GM21447 (cell line): ENCODE results near the gene ABLIM3.

Experiments
- ATAC-seq: cut with Tn5 transposase; IDR thresholded peaks from one replicate; pipeline ENCODE4 v1.9.1; 2021; ENCODE audit not compliant: unreplicated experiment

Gene ABLIM3

DNA sequence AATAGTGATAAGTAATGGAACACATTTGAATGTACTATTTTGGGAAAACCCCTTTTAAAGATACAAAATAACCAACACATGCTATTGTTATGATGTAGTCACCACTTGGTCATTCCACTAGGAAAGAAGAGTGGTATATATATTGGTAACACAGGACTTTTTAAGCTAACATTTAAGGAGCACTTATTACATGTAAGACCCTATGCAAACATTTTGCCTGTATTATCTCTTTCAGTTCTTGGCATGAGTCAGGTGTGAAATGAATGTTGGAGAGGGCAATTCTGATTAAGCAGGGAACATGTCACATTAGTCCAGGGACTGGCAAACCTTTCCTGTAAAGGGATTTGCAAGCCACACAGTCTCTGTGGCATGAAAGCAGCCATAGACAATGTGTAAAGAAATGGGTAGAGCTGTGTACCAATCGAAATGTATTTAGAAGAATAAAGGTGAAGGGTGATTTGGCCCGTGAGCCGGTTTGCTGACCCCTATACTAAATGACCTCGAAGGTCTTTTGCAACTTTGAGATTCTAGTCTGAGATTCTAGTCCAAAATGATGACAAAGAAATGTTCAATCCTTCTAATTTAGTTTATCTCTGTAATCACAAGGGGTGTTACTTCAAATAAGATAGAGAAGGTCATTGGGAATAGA, 15.3 kb downstream of the ABLIM3 start:
- no peak for ATAC-seq

DNA sequence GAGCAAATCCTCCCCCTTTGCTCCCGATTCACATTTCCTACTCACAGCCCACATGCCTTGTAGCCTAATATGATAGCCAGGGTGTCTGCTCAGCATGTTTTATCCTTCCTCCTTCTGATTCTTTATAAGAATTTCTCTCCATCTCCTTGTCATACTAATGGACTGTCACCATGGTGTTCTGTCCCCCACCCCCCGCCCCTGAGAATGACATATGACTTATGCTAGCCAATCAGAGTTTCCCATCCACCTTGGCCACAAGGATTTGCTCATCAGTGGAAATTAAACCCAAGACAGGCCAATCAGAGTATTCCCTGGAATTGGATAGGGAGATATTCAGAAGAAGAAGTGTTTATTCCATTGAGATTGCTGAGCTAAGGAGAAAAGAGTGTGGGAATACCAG, 16.0 kb downstream of the ABLIM3 start:
- no peak for ATAC-seq

DNA sequence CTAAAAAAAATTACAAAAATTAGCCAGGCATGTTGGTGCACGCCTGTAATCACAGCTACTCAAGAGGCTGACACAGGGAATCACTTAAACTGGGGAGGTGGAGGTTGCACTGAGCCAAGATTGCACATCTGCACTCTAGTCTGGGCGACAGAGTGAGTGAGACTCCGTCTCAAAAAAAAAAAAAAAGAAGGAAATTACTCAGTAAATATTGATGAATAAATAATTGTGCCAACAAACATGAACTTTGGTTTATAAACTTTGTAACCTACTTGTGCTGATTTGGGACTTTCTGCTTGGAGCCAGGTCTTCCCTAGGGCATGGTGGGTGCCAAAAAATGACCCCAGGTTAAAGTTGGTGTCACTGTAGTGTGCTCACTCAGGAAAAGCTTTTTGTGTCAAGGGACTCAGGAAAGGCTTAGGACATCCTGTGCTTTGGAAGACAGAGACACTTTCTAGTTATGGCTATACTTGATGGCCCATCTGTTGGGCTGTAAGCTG, 19.0 kb downstream of the ABLIM3 start:
- ATAC-seq = no peak

DNA sequence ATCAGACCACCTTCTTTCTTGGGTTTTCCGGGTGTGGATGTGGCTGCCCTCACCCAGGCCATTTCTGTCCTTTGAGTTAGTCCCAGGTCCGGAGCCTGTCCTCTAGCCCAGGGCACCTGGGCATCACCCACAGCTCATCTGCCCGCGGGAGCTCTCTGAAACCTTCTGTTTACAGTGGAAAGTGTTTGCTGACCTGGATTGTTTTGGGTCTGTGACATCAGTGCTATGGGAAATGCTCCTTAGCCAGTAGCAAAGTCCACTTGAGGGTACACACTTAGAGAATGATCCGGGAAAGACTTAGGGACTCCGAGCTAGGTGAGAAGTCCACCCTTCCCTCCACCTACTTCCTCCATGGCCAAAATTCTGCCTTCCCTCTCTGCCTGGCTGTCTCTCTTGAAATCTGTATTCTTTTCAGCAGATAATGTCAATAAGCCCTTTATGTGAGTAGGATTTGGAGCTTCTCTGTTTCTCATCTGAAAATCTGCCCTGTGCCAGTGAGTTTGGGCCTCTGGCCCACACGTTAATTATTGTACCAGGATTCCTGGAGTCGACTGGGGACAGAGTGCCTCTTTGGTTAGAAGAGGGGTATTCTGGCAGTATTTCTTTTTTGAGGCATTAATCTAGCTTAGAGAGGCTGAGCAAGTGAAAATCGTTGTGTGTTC, 19.9 kb downstream of the ABLIM3 start:
- ATAC-seq = no peak

DNA sequence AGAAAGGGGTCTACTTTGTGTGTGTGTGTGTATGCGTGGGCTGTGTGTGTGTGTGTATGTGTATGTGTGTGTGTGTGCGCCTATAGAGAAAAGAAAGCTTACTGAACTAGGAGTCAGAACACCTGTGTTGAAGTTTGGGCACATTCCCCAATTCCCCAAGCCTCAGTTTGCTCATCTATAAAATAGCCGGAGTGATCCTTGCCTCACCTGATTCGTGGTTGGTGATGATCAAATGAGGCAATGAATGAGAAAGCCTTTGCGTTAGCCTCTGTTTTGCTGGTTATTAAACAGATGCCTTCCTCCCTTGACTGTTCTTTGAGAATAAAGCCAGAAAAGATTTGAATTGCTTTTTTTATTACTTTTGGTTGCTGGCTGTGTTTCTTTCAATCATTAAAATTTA, 20.6 kb downstream of the ABLIM3 start:
- ATAC-seq = no peak

DNA sequence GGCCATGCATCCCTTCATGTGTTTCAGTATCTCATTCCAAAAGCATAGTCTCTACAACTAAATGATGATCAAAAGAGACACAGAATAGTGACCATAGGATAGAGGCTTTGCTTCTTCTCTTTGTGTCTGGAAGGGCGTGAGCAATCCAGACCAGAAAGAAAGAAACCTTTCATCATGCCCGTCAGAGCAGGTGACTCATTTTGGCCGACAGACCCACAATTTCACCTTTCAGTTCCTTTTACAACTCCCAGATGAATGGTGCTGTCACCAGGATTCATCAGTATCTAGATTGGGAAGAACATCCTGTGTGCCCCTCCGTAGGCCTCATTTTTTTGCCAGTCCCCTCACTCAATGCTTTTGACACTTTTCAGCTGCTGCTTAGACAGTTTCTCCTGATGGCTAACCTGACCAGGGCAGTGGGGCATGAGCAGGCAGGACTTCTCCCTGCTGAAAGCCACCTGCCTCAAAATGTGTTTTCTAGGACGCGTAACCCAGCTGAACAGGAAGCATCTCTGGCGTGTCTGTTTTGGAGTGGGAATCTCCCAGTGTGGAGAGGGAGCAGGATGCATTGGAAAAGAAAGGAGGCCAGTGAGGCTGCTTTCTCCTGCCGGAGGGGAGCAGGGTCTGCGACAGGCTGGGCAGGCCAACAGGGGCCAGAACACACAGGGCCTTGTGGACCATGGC, 21.2 kb downstream of the ABLIM3 start:
- ATAC-seq = peak; percentile 93

DNA sequence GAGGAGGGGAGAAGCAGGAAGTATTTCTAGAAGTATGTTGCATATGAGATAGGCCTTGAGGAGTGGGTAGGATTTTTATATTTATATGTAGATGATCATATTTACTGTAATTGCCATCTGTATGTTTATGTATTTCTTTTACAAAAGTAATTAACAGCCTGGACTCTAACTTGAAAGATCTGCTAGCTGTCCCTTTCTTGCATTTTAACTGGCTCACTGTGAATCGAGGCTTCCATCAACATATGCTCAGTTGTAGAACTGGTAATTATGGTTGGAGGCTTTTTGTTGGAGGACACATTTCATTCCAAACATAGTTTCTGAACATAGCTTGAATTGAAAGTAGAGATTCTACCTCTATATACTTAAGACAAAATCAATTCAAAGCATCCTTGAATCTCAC, 23.4 kb downstream of the ABLIM3 start:
- no peak for ATAC-seq

DNA sequence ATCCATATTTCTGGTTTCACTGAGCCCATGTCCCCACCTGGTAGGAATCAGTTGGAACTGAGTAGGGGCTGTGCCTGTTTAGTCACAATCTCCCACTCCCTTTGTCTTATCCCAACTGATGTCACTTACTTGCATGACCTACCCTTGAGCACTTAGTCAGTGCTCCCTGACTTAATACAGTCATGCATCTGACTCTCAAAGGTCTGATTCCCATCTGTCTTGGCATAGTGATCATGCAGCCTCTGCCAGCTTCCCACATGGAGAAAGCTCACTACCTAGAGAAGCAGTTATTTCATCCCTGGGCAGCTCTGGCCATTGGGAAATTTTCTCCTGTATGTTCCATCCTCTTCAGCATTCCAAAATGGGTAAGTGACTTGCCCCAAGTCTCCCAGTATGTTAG, 24.8 kb downstream of the ABLIM3 start:
- no peak for ATAC-seq

DNA sequence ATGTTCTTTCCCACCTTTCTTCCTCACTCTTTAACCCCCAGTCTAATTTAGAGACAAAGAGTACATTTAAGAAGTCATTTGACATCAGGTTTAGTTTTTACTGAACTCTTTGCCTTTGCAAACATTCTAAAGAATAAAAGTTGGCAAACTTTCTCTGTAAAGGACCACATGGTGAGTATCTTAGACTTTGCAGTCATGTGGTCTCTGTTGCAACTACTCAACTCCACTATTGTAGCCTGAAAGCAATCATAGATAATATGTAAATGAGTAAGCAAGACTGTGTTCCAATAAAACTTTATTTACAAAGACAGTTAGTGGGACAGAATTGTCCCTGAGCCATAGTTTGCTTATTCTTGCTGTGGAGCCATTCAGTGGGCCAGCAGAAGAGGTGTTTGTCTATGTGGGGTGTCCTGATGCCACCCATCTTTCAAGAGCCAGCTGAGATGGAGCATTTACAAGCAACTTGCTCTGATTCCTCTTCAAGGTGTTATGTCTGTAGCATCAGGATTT, 25.4 kb downstream of the ABLIM3 start:
- ATAC-seq = no peak

DNA sequence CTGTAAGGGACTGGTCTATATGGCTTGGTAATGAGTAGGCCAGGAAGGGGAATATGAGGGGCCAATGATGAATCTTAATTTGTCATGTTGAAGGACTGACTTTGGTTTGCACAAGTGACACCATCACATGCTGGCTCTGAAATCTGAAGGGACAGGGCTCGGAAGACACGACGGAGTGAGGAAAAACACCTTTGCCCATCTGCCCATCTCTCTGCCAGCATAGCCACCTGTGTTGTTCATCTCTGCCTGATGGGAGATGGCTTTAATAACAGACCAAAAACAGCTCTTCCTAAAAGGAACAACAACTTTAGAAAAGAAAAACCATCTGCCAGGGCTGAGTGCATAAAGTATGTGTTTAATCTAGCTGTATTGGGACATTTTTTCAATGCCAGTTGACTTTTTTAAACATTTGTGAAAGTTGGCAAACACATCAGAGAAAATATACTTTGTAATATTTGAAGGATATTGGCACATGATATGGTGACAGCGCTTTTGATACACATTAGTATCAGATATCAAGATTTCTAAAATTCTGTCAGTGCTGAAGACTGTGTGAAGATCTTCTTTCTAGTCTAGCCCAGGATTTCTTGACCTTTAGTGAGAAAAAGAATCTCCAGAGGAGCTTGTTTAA, 27.1 kb downstream of the ABLIM3 start:
- no peak for ATAC-seq

DNA sequence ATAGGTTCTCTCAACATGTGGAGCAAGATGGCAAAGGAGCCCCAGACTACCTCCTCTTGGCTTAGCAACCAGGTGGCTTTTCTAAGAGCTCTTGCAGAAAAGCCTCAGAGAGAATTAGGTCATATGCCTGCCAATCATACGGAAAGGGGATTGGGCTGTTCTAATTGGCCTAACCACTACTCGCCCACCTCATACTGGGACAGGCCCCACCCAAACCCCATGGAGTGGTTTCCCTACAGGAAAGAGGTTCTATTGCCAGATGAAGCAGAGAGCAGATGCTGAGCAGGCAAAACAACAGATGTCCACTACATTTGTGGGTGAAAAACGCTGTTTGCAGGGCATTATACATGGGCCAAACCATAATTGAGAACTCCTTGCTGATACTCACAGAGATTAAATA, 29.0 kb downstream of the ABLIM3 start:
- no peak for ATAC-seq

DNA sequence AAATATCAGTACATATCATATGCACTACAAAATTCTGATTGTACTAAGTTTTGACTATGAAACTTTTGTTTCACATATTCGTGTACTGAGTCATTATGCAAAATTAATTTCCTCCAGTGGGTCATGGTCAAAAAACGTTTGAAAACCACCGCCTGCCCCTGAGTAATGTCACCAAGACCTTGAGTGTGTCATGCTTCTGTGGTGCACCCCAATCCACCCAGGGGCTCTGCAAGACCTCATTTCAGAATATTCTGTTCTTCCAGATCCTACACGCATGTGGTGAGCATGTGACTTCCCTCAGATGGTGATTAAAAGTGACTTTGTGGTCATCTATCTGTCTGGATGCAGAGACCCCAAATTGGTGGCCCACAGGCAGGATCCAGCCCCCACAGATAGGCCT, 31.0 kb downstream of the ABLIM3 start:
- ATAC-seq = peak; percentile 75

DNA sequence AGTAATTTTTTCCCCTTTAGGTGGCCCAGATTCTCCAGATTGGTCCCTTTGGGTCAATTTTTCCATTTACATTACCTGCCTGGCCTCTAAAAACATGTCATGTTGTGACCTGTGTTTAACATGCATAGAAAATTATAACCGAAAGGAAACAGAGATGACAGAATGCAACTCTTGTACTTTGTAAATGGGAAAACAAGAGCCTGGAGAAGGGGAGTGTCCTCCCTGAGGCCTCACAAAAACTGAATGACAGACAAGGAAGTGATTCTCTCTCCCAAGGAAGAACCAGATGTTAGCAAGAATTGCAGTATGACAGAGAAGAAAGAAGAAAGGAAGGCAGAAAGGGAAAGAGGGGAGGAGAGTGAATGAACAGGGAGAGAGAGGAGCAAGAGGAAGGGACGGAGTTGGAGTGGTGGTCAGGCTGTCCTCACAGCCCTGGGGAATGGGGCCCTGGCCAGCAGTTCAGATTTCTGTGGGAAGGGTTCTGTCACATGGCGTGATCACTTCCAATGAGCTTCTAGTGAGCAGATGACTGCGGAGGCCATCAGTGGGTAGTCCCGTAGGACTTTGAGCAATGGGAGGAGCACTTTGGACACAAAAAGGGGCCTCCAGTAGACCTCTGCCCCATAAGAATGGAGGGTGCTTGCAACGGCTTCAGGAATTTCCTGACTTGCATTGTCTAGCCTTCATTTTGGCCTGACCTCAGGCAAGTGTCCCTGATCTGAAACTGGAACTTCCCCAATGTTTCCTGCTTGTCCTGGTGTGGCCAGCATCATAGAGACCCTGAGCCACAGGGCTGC, 31.6 kb downstream of the ABLIM3 start:
- ATAC-seq = peak; percentile 27

DNA sequence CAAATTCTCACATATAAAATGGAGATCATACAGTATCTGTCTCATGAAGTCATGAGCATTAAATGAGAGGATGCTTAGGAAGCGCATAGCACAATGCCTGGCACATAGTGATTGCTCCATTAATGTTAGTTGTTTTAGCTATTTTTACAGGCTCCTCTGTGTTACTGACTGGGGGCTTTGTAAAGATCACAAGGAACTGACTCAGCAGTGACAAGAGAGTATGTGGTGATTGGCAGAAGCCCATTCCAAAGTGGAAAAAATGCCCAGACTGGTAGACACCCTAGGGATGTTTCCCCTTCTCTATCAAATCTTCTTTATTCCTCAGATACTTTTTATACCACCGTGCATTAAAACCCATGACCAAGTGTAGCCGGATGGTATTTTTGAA, 33.5 kb downstream of the ABLIM3 start:
- ATAC-seq = no peak

DNA sequence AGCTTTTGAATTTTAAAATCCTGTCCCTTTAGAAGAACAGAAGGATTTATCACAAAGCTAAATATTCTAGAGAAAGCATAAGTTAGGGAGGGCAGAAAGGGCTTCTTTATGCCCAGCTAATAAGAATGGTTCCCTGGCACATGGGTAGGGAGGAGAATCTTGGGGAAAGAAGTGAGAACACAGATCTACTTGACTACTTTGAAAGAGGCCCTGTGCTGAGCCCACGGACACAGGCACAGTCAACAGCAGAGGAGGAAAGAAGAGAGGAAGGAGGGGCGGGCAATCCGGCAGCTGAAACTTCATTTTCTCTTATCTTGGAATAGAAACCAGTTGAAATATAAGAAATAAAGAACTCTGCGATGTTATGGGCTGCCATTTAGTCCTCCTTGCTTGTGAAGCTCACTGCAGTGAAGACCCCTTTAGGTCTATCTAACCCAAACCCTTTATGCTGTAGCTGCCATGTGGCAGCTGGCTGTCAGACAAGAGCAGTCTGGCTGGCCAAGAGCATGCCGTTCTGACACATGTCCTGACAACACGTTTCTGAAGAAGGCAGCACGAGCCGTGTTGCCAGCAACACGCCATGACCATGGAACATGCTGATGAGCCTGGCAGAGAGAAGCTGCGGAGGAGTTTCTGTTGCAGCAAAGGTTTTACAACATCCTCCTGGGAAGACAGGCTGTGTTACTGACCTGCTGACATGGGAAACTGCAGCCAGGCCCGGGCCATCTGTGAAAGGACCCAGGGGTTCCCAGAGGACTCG, 34.2 kb downstream of the ABLIM3 start:
- no peak for ATAC-seq

DNA sequence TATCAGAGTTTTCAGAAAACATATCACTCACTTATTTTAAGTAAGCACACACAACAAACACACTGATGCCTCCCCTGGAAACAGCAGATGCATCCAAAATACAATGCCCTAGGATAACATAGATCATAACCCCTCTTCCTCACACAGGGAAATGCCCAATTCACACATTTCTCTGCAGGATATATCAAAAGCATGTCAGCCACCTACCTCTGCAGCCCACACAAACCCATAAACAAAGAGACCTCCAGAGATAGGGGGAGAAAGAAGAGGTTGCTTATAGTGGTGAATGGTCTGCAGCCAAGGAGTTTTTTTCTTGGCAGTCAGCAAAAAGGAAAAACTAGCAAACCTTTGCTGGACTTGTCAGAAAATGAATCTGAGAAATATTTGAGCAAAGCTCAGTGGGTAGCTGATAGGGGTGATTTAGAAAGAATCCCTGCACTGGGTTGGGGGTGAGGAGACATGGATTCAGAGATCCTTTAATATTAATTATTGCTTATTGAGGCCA, 36.1 kb downstream of the ABLIM3 start:
- ATAC-seq = no peak

DNA sequence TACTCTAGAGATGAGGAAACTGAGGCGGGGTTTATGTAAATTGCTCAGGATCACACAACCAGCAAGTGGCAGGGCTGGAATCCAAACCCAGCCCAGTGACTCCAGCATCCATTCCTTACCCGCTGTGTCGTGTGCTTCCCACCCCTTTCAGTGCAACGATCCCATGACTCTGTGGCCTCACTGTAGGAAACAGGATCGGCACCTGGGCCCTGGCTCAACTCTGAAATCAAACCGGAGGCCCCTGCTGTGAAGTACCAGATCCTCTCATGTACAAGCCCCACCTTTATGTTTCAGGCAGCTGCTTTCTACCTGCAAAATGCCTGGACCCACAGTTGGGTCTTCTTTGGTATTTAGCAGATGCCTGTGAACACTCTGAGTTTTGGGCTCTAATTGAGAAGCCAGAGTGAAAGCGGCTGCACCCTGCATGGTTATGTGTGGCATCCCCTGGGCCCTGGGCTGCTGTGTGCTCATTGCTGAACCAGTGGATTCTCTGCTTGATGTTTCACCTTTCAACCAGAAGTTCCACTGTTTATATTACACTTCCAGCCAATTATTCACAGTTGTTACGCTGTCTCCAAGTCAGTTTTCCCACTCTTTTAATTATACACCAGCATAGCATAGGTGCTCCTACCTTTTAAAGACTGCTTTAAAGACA, 36.7 kb downstream of the ABLIM3 start:
- no peak for ATAC-seq

DNA sequence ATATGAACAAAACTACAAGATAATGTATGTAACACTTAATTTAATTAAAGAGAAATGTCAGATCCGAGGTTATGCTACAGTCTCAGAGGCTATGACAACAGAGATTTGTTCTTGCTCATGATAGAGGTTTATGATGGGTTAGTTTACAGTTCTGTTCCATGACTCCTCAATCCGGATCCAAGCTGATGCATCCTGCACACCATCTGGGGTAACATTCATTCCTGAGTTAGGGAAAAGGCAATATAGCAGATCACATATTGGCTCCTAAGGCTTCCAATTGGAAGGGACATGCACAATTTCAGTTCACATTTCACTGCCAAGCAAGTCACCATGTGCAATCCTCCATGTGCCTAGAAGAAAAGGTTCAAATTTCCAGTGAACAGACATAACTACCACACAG, 40.4 kb downstream of the ABLIM3 start:
- ATAC-seq = no peak

DNA sequence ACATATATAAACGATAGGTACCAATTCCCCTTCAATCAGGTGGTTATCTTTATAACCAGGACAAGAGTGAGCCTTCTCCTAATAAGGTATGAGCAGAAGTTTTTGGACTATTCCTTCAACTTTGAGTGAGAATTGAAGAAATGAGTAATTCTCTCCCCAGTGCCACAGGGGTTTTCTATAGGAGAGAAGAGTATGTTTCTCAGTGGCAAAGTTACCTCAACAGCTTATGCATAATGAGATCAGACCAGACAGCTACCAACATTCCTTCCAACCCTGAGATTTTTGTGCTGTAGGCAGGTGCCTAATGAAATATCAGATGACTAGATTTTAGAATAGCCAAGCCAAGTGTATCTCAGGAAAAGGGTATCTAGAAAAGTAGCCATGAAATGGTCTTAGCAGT, 40.9 kb downstream of the ABLIM3 start:
- ATAC-seq = no peak
